Keratinocyte (primary cell): ENCODE data around the gene FANCI.
"Not testable (repeated sequence)": the region's sequence is repeated elsewhere in the genome, so short reads cannot be mapped to it uniquely, and the experiment has no call there.

Experiments
- CTCF ChIP-seq, 3 experiments: IDR thresholded peaks in 1 of 3; conservative IDR thresholded peaks in 1 of 3; optimal IDR thresholded peaks in 1 of 3; 2 replicates in 2 of 3; 3 replicates in 1 of 3; pipeline versions ENCODE3 to v1.5.1; 2011; ENCODE audit warnings: low read length in 3 of 3, mild to moderate bottlenecking in 3 of 3, moderate library complexity in 2 of 3, control low read depth in 1 of 3, inconsistent platforms in 1 of 3; ENCODE audit not compliant: insufficient read depth in 2 of 3; ENCODE audit errors: extremely low read depth in 1 of 3
- EZH2 ChIP-seq: IDR thresholded peaks from one replicate; pipeline ENCODE4 v1.6.1; 2012; ENCODE audit warnings: inconsistent platforms, mild to moderate bottlenecking, low read length, moderate library complexity

- TF ChIP-seq CTCF (optimal IDR thresholded peaks at IDR 0.05 in 1 of 3, IDR thresholded peaks at IDR 0.05 in 1 of 3, conservative IDR thresholded peaks at IDR 0.05 in 1 of 3; ENCODE audit: extremely low read depth in 1 of 3, insufficient read depth in 2 of 3, low read length in 3 of 3); EZH2: not testable (repeated sequence)
Observed at GRCh38 chr15:89277281-89277680, 33.5 kb downstream of the FANCI start.
